GM21390 (cell line): ENCODE measurements around the gene WSCD2.

Experiments
- ATAC-seq: cut with Tn5 transposase; IDR thresholded peaks from one replicate; pipeline ENCODE4 v1.9.1; 2021; ENCODE audit not compliant: unreplicated experiment

WSCD2 gene

DNA sequence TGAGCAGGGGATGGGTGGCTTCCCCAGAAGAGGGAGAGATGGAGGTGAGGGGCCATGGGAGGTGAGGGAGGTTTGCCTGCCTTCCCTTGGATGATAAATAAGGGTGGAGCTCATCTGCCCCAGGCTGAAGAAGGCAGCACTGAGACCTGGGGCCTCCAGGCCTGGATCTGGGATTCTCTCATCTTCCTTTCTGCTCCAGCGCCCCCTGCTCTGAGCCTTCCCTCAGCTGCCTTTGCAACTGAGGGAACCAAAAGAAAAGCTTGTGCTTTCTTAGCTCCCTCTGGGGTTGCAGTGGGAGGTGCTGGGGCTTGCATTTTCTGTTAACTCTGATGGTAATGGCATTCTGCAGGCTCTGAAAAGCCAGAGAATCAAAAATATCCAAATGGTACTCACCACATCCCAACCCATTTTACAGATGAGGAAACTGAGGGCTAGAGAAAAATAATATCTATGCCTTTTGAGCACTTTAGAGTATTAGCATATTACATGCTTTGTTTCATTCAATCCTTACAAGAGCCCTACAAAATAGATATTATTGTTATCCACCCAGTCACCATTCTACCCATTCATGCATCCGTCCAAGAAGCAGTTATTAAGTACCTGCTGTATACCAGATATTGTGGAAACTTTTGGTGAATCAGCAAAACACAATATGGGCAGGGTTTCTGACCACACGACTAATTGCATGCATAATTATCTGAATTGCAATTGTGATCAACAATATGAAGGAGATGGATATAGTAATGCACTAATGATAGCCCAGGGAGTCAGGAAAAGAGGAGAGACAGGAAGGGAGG is 102.2 kb downstream of the WSCD2 start:
- no peak for ATAC-seq

DNA sequence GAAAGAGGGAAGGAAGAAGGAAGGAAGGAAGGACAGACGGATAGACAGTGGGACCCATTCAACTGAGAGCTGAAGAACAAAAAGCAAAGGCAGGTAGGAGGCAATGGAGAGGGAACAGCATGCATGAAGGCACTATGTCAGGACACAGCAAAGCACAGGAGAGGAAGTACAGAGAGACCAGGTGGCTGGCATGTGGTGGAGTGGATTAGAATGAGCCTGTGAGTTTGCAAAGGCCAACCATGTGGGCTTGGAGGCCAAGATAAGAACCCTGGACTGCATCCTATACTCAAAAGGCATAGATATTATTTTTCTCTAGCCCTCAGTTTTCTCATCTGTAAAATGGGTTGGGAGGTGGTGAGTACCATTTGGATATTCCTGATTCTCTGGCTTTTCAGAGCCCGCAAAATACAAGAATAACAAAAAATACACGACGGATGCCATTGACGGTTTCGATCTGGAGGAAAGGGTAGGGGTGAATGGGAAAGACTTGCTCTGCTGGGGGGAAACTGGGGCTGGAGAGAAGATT is 102.9 kb downstream of the WSCD2 start:
- no peak for ATAC-seq

DNA sequence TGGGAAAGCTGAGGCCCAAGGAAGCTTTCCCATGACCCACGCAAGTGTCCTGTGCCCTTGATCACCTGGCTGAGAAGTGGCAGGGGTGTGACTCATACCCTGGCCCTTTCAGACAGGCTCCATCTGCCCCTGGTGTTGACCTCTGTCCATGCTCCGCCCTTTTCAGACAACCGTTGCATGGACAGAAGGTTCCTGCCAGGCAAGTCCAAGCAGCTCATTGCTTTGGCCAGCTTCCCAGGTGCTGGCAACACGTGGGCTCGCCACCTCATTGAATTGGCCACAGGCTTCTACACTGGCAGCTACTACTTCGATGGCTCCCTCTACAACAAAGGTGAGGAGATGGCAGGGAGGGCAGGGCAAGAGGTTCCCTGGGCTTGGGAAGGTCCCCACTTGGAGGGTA is 103.5 kb downstream of the WSCD2 start:
- ATAC-seq, result no peak

DNA sequence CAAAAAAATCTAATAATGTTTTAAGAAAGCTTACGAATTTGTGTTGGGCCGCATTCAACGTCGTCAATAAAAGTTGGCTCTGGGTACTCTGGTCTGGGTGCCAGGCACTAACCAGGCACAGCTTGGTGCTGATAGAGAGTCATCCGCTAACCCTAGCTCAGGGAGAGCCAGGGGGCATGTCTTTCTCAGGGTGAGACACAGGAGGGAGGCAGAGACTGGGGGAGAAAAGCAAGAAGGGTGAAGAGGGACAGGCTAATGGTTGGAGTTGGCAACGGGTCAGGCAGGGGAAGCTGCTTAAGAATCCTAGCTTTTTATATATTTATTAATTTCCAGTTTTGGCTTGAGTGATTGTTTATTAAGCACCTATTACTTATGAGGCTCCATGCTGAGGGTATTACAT is 105.1 kb downstream of the WSCD2 start:
- ATAC-seq, result no peak

DNA sequence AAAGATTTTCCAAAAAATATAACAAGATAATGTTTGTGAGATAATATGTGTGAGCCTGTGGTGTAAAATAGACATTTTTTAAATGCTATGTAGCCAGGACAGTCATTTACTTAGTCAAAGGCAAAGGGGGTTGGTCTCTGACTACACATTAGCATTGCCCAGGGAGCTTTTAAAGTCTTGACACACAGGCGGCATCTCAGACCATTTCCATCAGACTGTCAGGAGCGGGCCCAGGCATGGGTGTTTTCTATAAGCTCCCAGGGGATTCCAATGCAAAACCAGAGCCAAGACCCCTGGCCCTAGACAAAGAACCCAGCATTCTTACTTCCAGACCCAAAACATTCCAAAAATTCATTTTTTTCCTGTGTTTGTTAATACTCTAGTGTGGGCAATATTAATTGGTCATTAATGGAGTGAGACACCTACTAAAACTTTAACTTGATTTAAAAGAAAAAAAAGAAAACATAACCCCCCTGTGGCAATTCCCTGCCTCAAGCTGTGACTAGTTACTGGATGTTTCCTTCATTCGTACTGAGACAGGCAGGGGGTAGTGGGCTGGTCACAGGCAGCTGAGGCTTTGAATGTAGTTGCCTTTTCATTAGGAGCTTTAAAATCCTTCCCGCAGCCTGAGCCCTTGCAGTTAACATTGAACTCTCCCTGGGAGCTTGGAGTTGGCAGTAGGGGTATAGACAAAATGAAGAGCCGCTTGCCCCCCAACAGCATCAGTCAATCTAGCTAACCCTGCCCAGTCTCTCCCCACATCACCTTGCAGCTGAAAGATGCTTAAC is 106.3 kb downstream of the WSCD2 start:
- no peak for ATAC-seq

DNA sequence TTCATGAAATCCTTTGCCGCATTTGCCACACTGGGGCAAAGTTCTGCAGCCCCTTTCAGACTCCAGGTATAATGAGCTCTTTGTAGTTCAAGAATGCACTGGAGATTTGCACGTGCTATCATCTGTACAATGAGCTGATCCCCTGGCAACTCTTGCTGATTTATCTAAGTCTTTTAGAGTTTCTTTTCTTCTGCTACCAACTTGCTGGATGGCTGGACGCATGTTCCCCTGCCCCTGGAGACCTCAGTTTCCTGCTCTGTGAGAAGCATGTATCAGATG is 106.8 kb downstream of the WSCD2 start:
- no peak for ATAC-seq

DNA sequence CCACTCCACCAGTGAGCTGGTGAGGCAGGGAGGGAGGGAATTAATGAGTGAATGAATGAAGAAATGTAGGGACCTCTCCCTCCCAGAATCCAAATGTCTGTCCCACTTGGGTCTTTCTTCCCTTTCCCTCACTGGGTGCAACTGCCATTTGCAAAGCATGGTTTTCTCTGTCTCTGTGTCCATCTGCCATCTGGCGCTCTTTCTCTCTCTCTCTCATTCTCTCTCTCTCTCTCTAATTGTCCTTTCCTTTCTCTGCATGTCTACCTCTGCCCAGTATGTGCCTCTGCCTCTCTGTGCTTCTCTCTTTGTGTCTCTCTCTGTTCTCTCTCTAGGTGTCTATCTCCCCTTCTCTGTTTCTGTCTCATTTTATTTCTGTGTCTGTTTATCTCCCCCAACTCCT is 107.3 kb downstream of the WSCD2 start:
- ATAC-seq, result no peak

DNA sequence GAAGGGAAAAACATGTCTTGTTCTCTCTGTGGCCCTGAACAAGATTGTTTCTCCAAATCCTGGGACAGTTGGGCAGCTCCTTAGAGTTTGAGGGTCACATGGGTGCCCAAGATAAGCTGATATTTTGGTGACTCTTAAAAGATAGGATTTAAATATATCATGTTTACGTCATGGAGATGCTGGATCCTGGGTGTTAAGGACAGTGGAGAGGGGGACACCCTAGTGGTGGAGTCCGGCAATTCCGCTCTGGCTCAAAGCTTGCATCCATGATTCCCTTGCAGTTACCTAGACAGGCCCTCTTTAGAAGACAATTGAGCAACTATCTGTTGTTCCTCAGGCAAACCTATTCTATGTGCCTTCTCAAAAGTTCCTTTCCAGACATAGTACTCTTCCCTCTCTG is 108.2 kb downstream of the WSCD2 start:
- ATAC-seq, result no peak

DNA sequence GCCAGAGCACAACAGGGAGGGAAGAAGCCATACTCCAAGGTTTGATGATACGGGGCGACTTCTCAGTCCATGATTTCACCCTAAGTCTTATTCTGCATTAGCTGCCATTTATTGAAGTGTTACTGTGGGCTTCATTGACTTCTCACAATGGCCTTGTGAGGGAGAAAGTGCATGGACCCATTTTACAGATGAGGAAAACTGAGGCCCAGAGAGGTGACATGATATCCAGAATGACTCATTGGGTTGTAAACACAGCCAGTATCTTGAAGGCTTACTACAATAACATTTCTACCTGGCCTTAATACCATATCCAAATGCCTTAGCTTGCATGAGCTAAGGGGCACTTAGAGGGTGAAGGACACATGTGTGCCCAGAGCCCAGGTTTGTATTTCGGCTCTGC is 109.4 kb downstream of the WSCD2 start:
- ATAC-seq, result no peak

DNA sequence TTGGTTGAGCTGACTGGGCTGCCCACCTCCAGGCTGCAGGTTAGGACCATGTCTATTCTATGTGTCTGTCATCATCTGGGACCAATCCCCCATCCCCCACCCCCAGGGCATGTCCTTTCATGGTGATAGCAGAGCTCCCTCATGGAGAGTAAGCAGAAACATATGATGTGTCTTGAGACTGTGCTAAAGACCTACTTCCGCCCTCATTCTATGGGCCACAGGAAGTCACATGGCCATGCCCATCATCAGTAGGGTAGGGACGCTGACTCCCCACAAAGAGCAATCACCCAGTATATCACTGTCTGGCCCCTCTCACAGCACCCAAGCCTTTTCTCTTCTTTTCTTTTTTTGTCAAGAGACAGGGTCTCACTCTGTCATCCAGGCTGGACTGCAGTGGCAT is 110.3 kb downstream of the WSCD2 start:
- no peak for ATAC-seq

DNA sequence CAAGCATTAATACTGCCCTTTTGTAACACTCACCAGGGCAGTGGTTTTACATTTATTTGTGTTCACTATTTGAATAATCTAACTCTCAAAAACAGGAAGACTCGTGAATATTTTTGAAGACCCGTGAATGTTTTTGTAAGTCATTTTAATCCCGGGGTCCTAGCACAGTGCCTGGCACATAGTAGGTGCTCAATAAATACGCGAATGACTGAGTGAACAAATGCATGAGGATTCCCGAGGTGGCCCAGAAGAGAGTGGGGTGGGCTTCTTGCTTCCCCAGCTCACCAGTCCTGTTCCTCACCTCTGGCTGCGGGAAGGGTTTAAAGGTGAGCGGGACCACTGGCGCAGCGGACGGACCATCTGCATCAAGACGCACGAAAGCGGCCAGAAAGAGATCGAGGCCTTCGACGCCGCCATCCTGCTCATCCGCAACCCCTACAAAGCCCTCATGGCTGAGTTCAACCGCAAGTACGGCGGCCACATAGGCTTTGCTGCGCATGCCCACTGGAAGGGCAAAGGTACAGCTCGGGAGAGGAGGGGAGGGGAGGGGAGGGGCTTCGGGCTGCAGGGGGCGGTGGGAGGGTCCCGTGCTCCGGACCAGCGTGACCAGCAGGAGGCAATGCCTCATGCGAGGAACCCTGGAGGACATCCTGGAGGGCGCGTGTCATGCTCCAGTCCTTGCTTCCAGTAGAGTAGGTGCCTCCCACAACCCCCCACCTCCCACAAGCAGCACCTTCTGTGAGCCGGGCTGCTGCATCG is 111.1 kb downstream of the WSCD2 start:
- ATAC-seq, result no peak

DNA sequence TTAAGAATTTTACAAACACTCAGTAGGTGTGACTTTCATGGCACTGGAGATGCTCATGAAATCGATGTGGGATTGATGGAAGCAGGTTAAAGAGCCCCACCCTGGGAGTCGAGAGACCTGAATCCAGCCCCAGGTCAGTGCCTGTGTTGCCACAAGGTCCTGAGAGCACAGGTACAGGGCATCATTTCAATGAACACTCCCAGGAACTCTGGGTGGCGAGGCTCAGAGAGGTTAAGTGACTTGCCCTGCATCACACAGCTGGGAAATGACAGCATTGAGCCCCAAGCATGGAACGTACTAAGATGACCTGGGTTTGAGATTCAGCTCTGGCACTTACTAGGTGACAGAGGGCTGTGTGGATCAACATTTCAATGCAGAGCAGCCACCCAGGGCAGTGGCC is 111.8 kb downstream of the WSCD2 start:
- no peak for ATAC-seq

DNA sequence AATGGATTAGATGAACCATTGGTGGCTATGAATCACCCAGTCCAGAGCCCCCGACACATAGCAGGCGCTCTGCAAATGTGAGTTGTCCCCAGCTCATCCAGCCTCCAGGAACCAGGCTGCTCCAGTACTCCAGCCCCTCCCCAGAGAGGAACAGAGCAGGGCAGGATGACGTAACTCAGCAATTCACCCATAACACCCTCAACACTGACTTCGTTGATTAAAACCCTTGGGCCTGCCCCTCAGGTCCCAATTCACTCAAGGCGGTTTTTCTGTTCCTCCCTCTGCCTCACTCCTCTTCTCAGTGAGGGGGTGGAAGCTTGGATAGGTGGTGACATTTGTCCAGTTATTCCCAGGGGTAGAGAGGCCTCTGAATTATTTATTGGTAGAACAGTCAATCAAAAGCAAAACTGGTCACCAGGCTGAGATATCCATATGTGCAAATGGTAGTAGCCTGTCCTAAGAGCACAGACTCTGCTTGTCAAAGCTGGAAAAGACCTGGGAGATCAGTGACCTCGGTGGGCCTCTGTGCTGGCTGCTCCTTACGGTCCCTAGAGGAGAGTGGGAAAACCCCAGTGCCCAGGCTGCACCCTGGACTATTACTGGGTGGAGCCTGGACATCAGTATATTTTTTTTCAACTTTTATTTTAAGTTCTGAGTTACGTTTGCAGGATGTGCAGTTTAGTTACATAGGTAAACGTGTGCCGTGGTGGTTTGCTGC is 113.1 kb downstream of the WSCD2 start:
- no peak for ATAC-seq

DNA sequence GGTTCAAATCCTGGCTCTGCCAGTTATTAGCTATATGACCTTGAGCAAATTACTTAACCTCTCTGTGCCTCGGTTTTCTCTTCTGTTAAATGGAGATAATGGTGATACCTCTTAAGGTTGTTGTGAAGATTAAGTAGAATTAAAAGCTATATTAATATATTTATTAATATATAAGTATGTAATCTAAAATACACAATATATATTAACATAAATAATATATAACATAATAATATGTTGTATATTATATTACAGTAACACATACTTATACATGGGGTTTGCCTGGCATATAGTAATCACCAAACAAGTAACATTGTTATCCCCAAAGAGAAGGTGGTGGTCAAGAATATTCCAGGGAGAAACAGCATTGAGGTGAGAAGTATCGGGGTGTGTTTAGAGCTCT is 118.0 kb downstream of the WSCD2 start:
- ATAC-seq, result no peak

DNA sequence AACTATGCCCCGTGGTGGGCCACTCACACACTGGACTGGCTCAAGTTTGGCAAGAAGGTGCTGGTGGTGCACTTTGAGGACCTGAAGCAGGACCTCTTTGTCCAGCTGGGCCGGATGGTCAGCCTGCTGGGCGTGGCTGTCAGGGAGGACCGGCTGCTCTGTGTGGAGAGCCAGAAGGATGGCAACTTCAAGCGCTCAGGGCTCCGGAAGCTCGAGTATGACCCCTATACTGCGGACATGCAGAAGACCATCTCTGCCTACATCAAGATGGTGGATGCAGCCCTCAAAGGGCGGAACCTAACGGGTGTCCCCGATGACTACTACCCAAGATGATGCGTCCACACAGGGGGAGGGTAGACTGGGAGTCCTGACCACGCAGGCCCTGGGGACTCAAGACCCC is 118.9 kb downstream of the WSCD2 start:
- ATAC-seq, result no peak

DNA sequence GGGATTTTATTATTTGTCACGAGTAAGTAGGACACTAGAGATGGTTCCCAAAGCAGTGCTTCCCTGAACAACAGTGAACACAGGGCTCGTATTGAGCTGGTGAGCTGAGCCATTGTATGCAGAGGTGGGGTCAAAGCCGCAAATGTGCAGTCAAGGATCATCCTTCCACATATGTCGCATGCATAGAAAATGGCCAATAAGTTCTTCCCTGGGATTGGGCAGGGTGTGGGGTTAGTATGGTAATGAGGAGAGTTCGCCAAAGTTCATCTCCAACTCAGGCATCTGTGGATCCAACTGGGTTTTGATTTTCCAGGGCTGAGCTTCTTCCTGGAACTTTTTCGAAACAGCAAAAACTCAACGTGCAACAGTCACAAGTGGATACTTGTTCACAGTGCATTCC is 123.4 kb downstream of the WSCD2 start:
- no peak for ATAC-seq

DNA sequence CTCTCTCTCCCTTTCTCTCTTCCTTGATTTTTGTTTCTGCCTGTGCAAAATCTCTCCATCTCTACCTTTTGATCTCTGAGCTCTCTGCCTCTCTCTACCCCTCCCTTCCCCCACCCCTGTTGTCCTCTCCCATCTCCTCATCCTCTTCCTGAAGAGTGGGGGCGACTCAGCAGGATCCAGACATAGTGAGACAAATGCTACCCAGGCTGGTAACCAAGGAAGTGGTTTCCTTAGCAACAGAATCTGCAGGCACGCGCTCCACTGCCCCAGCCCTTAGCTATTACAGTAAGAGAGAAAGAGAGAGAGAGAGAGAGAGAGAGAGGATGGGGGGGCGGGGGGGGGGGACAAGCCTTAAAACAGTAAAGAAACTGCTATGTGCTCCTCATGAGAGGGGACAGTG is 124.5 kb downstream of the WSCD2 start:
- no peak for ATAC-seq

DNA sequence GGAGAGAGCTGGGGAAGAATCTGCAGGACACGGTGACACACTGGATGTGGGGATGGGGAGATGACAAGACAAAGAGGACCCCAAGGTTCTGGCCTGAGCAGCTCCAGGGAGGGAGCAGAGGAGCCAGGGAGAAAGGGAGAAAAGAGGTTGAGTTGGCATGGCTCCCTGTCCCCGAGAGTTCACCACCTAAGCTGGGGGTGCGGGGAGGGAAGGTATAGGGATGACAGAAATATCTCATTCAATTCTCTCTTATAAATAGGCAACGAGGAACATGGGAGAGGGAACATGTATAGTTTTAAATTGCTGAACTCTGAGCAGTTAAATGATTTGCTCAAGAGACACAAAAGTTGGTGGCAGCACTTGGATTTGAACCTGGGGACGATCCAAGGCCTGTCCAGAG is 124.9 kb downstream of the WSCD2 start:
- ATAC-seq, result no peak

DNA sequence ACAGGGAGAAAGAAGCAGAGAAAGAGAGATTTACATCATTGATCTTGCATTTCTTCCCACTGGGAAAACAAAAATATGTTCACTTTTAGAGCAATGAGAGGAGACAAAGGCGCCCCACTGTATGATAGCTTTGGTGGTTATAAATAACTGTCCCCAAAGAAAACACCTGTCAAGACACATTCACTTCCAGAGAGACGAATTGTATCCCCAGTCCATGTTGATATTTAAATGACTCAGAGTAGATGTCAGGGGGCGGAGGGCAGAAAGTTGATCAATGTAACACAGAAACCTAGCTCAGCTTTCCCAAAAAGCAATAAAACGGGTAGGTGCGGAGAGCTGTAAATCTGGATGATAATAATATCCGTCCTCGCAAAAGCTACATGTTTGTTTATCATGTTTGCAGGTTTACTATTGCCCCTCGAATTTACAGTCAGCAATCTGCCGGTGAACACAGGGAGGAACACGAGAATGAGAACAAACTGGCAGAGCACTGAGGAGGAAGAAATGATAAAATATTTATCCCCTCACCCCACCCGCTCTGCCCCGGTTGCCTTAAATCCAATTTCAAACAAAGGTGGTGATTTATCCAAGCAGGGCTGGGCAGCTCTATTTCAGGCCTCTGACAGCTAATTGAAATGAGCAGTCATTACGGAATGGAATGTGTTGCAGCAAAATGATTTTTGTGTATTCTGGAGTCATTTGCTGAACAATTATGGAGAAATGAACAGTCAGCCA is 125.6 kb downstream of the WSCD2 start:
- no peak for ATAC-seq

DNA sequence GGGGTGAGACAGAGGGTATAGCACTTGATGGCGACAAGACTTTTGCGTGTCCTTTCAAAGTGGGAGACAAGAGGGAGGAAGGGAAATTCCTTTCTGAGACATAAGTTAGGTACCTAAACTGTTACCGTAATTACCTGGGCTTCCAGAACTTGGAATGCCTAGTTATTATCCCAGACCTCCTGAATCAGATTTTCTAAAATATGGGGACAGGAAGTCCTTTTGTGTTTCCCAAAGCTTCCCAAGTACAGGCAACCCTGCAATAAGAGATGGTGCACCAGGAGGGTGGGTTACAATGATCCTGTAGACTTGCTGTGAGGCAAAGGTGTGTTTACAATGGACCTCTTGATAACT is 126.1 kb downstream of the WSCD2 start:
- no peak for ATAC-seq

DNA sequence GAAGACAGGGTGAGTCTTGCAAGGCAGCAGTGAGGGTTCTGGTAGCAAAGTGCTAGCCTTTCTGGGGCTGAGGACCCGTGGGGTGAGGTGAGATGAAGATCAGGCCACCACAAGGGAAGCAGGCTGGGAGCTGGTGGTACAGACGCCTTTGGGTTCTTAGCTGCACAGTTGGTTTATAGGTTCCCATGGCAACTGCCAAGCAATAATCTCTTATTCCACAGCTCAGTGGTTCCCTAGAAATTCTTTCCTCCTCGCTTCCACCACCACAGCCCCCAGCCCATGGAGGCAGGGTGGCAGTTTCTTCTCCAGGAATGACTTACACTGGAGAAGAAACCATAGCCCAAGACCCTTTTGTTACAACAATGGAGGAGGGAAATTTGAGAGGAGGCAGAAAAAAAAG is 127.9 kb downstream of the WSCD2 start:
- no peak for ATAC-seq
